H9 (cell line): ENCODE results near the gene POMGNT2. TPM values are rescaled to one million over a fixed set of nuclear protein-coding genes. Genes with fewer than 3 reads are reported as not detected.

ENCODE experiments used
- DNase-seq: peaks from one replicate; pipeline ENCODE4 v3.0.0-alpha.2; 2017
- H2AFZ ChIP-seq: one replicate; pipeline ENCODE4 v1.6.1; 2013; ENCODE audit warnings: mild to moderate bottlenecking, low read length, control low read depth, moderate library complexity
- H2AK5ac ChIP-seq: 2 replicates; pipeline ENCODE4 v1.6.1; 2013; ENCODE audit warnings: low read length, control low read depth, mixed read lengths; ENCODE audit not compliant: insufficient read length
- H2BK120ac ChIP-seq: one replicate; pipeline ENCODE4 v1.6.1; 2013; ENCODE audit warnings: low read depth, mild to moderate bottlenecking, low read length, control low read depth, inconsistent platforms; ENCODE audit not compliant: poor library complexity, severe bottlenecking
- H2BK12ac ChIP-seq: 2 replicates; pipeline ENCODE4 v1.6.1; 2013; ENCODE audit warnings: low read length, control low read depth, mixed read lengths, low read depth; ENCODE audit not compliant: insufficient read length
- H2BK15ac ChIP-seq: 2 replicates; pipeline ENCODE4 v1.6.1; 2013; ENCODE audit warnings: low read depth, low read length, control low read depth
- H2BK20ac ChIP-seq: one replicate; pipeline ENCODE4 v1.6.1; 2013; ENCODE audit warnings: low read depth, mild to moderate bottlenecking, low read length, control low read depth, inconsistent platforms; ENCODE audit not compliant: poor library complexity, severe bottlenecking
- H2BK5ac ChIP-seq: 2 replicates; pipeline ENCODE4 v1.6.1; 2013; ENCODE audit warnings: low read length, control low read depth, mixed read lengths; ENCODE audit not compliant: insufficient read length
- H3K14ac ChIP-seq: 2 replicates; pipeline ENCODE4 v1.6.1; 2013; ENCODE audit warnings: low read length, control low read depth; ENCODE audit not compliant: insufficient read depth
- H3K18ac ChIP-seq: 2 replicates; pipeline ENCODE4 v1.6.1; 2013; ENCODE audit warnings: low read depth, mild to moderate bottlenecking, mixed read lengths, low read length, control low read depth; ENCODE audit not compliant: insufficient read length
- H3K23ac ChIP-seq: 2 replicates; pipeline ENCODE4 v1.6.1; 2013; ENCODE audit warnings: low read length, control low read depth, mixed read lengths, low read depth; ENCODE audit not compliant: insufficient read length
- H3K23me2 ChIP-seq: 2 replicates; pipeline ENCODE4 v1.6.1; 2013; ENCODE audit warnings: low read depth, mild to moderate bottlenecking, mixed read lengths, low read length, control low read depth; ENCODE audit not compliant: insufficient read length, poor library complexity, severe bottlenecking
- H3K27ac ChIP-seq: 2 replicates; pipeline ENCODE4 v1.5.1; 2013; ENCODE audit warnings: low read length, control low read depth, mixed read lengths, low read depth; ENCODE audit not compliant: insufficient read length
- H3K27me3 ChIP-seq: 2 replicates; pipeline ENCODE4 v1.6.1; 2013; ENCODE audit warnings: low read length, control low read depth, inconsistent platforms; ENCODE audit not compliant: insufficient read depth
- H3K4ac ChIP-seq: 2 replicates; pipeline ENCODE4 v1.6.1; 2013; ENCODE audit warnings: low read depth, mild to moderate bottlenecking, control low read depth, inconsistent platforms, low read length, moderate library complexity
- H3K4me1 ChIP-seq: 2 replicates; pipeline ENCODE4 v1.6.1; 2013; ENCODE audit warnings: low read length, control low read depth, inconsistent platforms; ENCODE audit not compliant: insufficient read depth
- H3K4me2 ChIP-seq: 2 replicates; pipeline ENCODE4 v1.6.1; 2013; ENCODE audit warnings: low read length, control low read depth, mixed read lengths; ENCODE audit not compliant: insufficient read length, insufficient read depth
- H3K56ac ChIP-seq: 2 replicates; pipeline ENCODE4 v1.6.1; 2013; ENCODE audit warnings: low read depth, mild to moderate bottlenecking, mixed read lengths, low read length, control low read depth; ENCODE audit not compliant: insufficient read length
- H3K79me1 ChIP-seq: 2 replicates; pipeline ENCODE4 v1.6.1; 2013; ENCODE audit warnings: low read depth, mild to moderate bottlenecking, moderate library complexity, low read length, control low read depth, inconsistent platforms; ENCODE audit not compliant: insufficient read depth, poor library complexity, severe bottlenecking
- H3K79me2 ChIP-seq: 2 replicates; pipeline ENCODE4 v1.6.1; 2013; ENCODE audit warnings: low read length, control low read depth, inconsistent platforms; ENCODE audit not compliant: insufficient read depth
- H3K9ac ChIP-seq: 2 replicates; pipeline ENCODE4 v1.6.1; 2013; ENCODE audit warnings: low read length, control low read depth, mixed read lengths; ENCODE audit not compliant: insufficient read length; ENCODE audit errors: extremely low read depth
- H3K9me3 ChIP-seq: one replicate; pipeline ENCODE4 v1.6.1; 2013; ENCODE audit warnings: low read depth, low read length, inconsistent platforms; ENCODE audit not compliant: control insufficient read depth
- H3T11ph ChIP-seq: one replicate; pipeline ENCODE4 v1.6.1; 2013; ENCODE audit warnings: mild to moderate bottlenecking, low read length, control low read depth, inconsistent platforms
- H4K20me1 ChIP-seq: one replicate; pipeline ENCODE4 v1.6.1; 2013; ENCODE audit not compliant: control insufficient read depth, insufficient read length, insufficient read depth
- H4K5ac ChIP-seq: 2 replicates; pipeline ENCODE4 v1.6.1; 2013; ENCODE audit warnings: low read depth, mild to moderate bottlenecking, mixed read lengths, low read length, control low read depth; ENCODE audit not compliant: insufficient read length
- H4K8ac ChIP-seq: replicated peaks from 2 replicates; pipeline ENCODE4 v1.6.1; 2013; ENCODE audit warnings: low read length, control low read depth, mixed read lengths, low read depth; ENCODE audit not compliant: insufficient read length
- H4K91ac ChIP-seq: 2 replicates; pipeline ENCODE4 v1.6.1; 2013; ENCODE audit warnings: low read depth, mild to moderate bottlenecking, moderate library complexity, mixed read lengths, low read length, control low read depth; ENCODE audit not compliant: insufficient read length
- H3K27ac Mint-ChIP-seq, 3 experiments: 2 replicates in 2 of 3; 3 replicates in 1 of 3; pipeline ENCODE4 v1.8.0; 2020 to 2021; ENCODE audit warnings: mixed read lengths in 3 of 3, mild to moderate bottlenecking in 1 of 3, moderate library complexity in 1 of 3
- H3K27me3 Mint-ChIP-seq: 2 replicates; pipeline ENCODE4 v1.8.0; 2021; ENCODE audit warnings: low read depth, mild to moderate bottlenecking, moderate library complexity, mixed read lengths
- H3K36me3 Mint-ChIP-seq, 3 experiments: 2 replicates in 2 of 3; 3 replicates in 1 of 3; pipeline ENCODE4 v1.8.0; 2020 to 2021; ENCODE audit warnings: low read depth in 3 of 3, mixed read lengths in 3 of 3; ENCODE audit not compliant: insufficient read depth in 1 of 3
- H3K4me1 Mint-ChIP-seq, 2 experiments: 2 replicates each; pipeline ENCODE4 v1.8.0; 2020; ENCODE audit warnings: mixed read lengths in 2 of 2
- H3K4me3 Mint-ChIP-seq, 2 experiments: 2 replicates in 1 of 2; 3 replicates in 1 of 2; pipeline ENCODE4 v1.8.0; 2020 to 2021; ENCODE audit warnings: mild to moderate bottlenecking in 2 of 2, mixed read lengths in 2 of 2, moderate library complexity in 1 of 2
- H3K9me3 Mint-ChIP-seq, 2 experiments: 2 replicates in 1 of 2; 3 replicates in 1 of 2; pipeline ENCODE4 v1.8.0; 2020; ENCODE audit warnings: mild to moderate bottlenecking in 2 of 2, mixed read lengths in 2 of 2, moderate library complexity in 1 of 2
- CTCF ChIP-seq: fragments of 200-600 bp; sonication (generic); conservative IDR thresholded peaks from 3 replicates; pipeline ENCODE4 v1.8.0; 2021; ENCODE audit warnings: antibody characterized with exemption, mild to moderate bottlenecking
- WGBS: extraction: QIAGEN DNeasy Blood & Tissue Kit; methylation state at CpG from one replicate; pipeline ENCODE4 v1.1.7; 2013; ENCODE audit warnings: missing lambda C conversion rate, low lambda C conversion rate, mixed read lengths; ENCODE audit not compliant: insufficient read length; ENCODE audit errors: extremely low coverage; 5-methylcytosine and 5-hydroxymethylcytosine counted together
- total RNA-seq: library from RNA; stranded (reverse); gene quantifications from 2 replicates; pipeline ENCODE4 v1.2.1, GENCODE V29; 2021

The POMGNT2 gene
- total RNA-seq, 1 experiment from 2014 or later, result 14.0 TPM

DNA sequence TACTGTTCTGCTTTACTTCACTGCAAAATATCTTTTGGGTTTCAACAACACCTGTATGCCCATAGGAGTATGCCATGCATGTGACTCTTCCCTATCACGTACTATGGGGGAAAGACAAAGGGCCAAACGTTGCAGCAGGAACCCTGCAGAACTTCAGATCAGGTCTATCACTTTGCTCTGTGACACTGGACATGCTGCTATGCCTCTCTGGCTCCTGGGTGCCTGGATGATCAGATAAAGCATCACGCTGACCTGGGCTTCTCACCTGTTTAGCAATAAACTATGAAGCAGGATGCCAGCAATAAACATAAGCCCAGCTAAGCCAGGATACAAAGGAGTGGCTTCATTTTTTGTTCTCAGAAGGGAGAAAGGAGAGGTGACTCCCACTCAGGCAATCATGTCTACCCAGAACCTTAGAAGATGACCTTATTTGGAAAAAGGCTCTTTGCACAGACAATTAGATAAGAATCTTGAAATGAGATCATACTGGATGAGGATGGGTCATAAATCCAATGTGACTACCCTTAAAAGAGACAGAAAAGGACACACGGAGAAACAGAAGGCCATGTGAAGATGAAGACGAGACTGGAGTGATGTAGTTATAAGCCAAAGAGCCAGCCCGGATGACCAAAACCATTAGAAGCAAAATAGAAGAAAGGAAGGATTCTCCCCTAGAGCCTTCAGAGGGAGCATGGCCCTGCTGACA lies 19.3 kb downstream of the POMGNT2 start:
- Mint-ChIP-seq H3K27me3 (no peaks in the 10 kb centered on the region), H3K4me1 (no peaks in the 10 kb centered on the region), H3K4me3 (no peak overlapping the region), H3K27ac (no peak overlapping the region), H3K36me3 (peaks cover 20 to 32% (median 32%) of the 10 kb centered on the region in 3 experiments), H3K9me3 (peaks cover 21 to 28% of the 10 kb centered on the region in 2 experiments)
- H2BK15ac ChIP-seq, result no peak overlapping the region
- H3K79me1 ChIP-seq, result no peaks in the 10 kb centered on the region
- no peak overlapping the region for H2BK20ac ChIP-seq
- peaks cover 13% of the 10 kb centered on the region for H3K9me3 ChIP-seq
- H3K4ac ChIP-seq, result no peak overlapping the region
- no peaks in the 10 kb centered on the region for H3K79me2 ChIP-seq
- H4K91ac ChIP-seq, result no peak overlapping the region
- H2BK5ac ChIP-seq, result no peak overlapping the region
- no peak overlapping the region for H3K14ac ChIP-seq
- H3K18ac ChIP-seq, result no peak overlapping the region
- H3K4me1 ChIP-seq, result no peaks in the 10 kb centered on the region
- no peak overlapping the region for H2BK12ac ChIP-seq
- H4K20me1 ChIP-seq, result no peaks in the 10 kb centered on the region
- no peak overlapping the region for H2BK120ac ChIP-seq
- TF ChIP-seq CTCF, result no peak
- no peak overlapping the region for H3K9ac ChIP-seq
- H3K27ac ChIP-seq, result no peak overlapping the region
- no peak overlapping the region for H3K56ac ChIP-seq
- no peak overlapping the region for H3K23ac ChIP-seq
- H4K5ac ChIP-seq, result no peak overlapping the region
- no peaks in the 10 kb centered on the region for H3K27me3 ChIP-seq
- no peak overlapping the region for H2AFZ ChIP-seq
- no peak for DNase-seq
- H2AK5ac ChIP-seq, result no peak overlapping the region
- no peaks in the 10 kb centered on the region for H3K23me2 ChIP-seq
- no peak overlapping the region for H3T11ph ChIP-seq
- no CpG with 5 or more reads among the region's 6 CpGs for WGBS
- H3K4me2 ChIP-seq, result no peak overlapping the region
- no peak overlapping the region for H4K8ac ChIP-seq
